ENCODE measurements around the gene LY6G6D.

GRCh38 chr6:31762356-31762755 lies 47.2 kb downstream of the LY6G6D start, which contains the start of gene SAPCD1:
- TF ChIP-seq POLR2A (IDR thresholded peaks at IDR 0.05; ENCODE audit: extremely low read depth, insufficient read length) (no peak), MAX (IDR thresholded peaks at IDR 0.05; ENCODE audit: low read depth, low read length) (no peak), MYC (IDR thresholded peaks at IDR 0.05; ENCODE audit: low read depth, low read length) (no peak)
- TF ChIP-seq, protein P1, sequence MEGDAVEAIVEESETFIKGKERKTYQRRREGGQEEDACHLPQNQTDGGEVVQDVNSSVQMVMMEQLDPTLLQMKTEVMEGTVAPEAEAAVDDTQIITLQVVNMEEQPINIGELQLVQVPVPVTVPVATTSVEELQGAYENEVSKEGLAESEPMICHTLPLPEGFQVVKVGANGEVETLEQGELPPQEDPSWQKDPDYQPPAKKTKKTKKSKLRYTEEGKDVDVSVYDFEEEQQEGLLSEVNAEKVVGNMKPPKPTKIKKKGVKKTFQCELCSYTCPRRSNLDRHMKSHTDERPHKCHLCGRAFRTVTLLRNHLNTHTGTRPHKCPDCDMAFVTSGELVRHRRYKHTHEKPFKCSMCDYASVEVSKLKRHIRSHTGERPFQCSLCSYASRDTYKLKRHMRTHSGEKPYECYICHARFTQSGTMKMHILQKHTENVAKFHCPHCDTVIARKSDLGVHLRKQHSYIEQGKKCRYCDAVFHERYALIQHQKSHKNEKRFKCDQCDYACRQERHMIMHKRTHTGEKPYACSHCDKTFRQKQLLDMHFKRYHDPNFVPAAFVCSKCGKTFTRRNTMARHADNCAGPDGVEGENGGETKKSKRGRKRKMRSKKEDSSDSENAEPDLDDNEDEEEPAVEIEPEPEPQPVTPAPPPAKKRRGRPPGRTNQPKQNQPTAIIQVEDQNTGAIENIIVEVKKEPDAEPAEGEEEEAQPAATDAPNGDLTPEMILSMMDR (IDR thresholded peaks at IDR 0.05; ENCODE audit: low read depth, low read length), result no peak
